ENCODE results near the gene PSMC3IP. TPM values are rescaled to one million over a fixed set of nuclear protein-coding genes. Genes with fewer than 3 reads are reported as not detected.
"Not testable (repeated sequence)": the region's sequence is repeated elsewhere in the genome, so short reads cannot be mapped to it uniquely, and the experiment has no call there.

PSMC3IP gene
- total RNA-seq, 1 donor from 2014 or later = 1.4 TPM

DNA sequence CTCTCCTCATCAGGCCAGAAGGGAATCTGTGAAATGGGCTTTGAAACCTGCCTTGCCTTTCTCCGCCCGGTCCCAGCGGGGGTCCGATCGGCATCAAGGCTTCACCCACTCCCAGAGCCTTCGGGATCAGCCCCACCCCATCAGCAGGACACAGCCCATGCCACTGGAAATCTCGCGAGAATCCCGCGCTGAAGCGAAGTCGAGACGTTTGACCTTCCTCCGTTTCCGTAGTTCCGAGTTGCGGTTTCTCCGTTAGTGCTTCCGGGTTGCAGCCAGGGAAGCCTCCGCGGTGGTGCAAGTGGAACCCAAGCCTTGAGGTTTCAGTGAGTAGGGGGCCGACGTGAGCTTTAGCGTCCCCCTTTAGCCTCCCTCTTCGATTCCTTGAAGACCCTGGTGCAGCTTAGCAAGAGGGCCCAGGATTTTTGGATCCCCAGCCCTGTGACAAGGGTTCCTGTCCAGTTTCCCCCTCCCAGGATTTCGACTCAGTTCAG is 15.6 kb downstream of the PSMC3IP start, which contains the start of gene COASY:
TSS of gene COASY (plus strand) at position 252 of the 491 bp plus-strand sequence. CDS start 475 bp downstream, outside the sequence.
- DNase-seq (ENCODE audit: low read depth in 2 of 2) = peak; percentile 98

DNA sequence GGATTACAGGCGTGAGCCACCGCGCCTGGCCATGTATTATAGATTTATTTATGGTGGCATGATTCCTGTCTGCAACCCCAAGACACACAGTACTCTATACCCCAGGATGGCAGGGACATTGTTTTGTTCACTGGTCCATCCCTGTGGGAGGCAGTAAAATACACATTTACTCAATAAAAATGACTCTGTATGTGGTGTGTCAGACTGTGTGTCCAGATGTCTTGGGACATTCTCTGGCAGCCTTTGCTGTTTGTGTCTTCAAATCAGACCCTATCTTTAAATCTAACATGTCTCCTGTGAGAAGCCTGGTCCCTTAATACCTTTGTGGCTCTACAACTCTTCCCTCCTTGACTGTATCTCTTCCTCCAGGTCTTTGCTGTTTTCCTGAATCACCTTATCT is 17.3 kb downstream of the PSMC3IP start:
- no peak for DNase-seq (ENCODE audit: low read depth in 2 of 2)

DNA sequence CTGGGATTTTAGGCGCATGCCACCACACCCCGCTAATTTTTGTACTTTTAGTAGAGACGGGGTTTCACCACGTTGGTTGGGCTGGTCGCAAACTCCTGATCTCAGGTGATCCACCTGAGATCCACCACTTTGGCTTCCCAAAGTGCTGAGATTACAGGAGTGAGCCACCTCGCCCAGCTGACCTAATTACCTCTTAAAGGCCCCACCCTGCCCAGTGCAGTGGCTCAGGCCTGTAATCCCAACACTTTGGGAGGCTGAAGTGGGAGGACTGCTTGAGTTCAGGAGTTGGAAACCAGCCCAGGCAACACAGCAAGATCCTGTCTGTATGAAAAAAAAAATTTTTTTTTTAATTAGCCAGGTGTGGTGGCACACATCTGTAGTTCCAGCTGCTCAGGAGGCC is 18.5 kb downstream of the PSMC3IP start:
- DNase-seq (ENCODE audit: low read depth in 2 of 2) = no peak

DNA sequence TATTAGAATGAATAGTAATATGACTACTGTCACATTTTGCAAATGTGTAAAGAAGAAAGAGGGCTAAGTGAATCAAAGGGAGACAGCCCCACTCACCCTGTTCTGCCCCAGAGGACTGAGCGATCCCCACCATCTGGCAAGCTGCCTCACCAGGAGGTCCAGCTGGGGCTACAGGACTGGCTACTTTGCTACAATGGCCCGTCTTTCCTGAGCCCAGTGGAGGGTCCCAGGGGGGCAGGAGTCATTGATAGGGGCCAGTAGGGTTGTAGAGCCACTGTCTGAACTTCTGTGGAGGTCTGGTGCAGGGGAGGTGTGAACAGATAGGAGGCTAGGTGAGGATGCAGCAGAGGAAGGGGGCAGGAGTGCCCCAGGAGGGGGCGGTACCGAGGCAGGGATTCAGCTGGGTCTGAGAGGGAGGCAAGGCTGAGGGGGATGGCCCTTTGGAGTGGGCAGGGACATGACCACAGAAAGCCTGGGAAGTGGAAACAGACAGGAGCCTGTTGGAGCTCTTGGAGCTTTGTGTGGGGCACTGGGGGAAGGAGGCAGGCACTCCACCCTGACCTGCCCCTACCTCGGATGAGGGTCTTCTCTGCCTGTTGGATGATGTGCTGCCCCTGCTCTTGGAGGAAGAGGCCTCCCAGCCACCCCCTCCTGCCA is 21.4 kb downstream of the PSMC3IP start:
- not testable (repeated sequence) for DNase-seq (ENCODE audit: low read depth in 2 of 2)

DNA sequence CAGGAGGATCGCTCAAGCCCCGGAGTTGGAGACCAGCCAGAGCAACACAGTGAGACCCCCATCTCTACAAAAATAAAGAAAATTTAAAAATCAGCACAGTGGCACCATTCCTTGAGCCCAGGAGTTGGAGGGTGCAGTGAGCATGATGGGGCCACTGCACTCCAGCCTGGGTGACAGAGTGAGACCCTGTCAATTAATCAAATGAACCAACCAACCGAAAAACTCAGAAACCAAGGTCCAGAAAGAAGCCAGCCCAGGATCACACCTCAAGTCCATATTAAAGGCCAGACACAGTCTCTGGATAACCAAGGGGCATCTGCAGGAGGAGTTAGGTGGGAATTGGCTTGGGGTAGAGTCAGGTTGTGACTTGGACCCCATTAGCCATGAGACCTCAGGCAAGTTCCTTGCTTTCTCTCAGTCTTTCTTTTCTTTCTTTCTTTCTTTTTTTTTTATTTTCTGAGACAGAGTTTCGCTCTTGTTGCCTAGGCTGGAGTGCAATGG is 22.4 kb downstream of the PSMC3IP start:
- no peak for DNase-seq (ENCODE audit: low read depth in 2 of 2)

DNA sequence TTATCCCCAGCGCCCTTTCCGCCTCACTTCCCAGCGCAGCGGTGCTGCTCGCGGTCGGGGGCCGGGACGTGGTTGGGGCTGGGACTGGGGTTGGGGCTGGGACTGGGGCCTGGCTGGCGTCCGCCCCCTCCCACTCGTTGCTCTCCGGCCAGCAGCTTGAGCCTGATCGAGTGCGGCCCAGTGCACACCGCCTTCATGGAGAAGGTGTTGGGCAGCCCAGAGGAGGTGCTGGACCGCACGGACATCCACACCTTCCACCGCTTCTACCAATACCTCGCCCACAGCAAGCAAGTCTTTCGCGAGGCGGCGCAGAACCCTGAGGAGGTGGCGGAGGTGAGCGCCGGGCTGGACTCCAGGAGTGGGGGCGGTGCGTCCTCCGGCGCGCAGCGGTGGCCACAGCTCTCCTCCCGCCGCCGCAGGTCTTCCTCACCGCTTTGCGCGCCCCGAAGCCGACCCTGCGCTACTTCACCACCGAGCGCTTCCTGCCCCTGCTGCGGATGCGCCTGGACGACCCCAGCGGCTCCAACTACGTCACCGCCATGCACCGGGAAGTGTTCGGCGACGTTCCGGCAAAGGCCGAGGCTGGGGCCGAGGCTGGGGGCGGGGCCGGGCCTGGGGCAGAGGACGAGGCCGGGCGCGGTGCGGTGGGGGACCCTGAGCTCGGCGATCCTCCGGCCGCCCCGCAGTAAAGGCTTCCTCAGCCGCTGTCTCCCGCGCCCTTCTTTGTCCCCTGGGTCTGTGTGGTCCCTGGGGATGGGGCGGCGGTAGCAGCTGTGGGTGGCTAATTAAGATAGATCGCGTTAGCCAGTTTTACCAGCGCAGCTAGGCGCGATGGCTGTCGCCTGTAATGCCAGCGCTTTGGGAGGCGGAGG is 23.0 kb downstream of the PSMC3IP start:
- peak; percentile 86 to 92 for DNase-seq (ENCODE audit: low read depth in 2 of 2)

DNA sequence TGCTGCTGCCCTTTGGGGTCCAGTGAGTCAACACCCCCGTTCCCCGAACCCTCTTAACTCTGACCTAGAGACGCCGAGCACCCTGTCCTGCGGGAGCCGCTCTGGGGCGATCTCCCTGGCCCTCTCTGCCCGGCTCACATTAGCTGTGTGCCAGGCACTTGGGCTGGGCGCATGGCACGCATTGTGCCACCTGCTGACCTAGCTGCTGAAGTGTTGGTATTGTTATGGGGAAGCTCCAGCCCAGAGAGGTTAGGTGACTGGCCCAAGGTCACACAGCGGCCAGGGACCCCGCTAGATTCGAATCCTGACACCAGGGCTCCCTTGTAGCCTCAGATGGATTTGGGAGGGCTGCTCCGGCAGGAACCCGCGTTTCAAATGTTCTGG is 23.7 kb downstream of the PSMC3IP start:
- peak; percentile 25 to 42 for DNase-seq (ENCODE audit: low read depth in 2 of 2)

DNA sequence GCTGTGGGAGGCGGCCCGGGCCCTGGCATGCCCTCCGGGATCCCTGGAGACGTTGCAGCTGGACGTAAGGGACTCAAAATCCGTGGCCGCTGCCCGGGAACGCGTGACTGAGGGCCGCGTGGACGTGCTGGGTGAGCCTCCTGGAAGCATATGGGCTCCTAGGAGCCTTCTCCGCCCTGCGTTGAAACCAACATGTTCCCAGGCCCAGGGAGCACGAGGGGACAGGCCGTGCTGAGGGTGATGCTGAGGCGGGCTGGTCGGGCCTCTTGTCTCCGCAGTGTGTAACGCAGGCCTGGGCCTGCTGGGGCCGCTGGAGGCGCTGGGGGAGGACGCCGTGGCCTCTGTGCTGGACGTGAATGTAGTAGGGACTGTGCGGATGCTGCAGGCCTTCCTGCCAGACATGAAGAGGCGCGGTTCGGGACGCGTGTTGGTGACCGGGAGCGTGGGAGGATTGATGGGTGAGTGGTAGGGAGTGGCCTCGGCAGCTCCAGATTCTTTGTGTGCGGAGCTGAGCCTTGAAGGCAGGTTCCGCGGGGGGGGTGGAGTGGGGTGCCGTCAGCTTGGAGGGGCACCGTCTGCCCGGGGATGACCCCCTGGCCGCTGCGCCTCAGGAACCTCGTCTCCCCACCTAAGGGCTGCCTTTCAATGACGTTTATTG is 24.2 kb downstream of the PSMC3IP start:
- peak in 1 of 2 donors; percentile 56 for DNase-seq (ENCODE audit: low read depth in 2 of 2)

DNA sequence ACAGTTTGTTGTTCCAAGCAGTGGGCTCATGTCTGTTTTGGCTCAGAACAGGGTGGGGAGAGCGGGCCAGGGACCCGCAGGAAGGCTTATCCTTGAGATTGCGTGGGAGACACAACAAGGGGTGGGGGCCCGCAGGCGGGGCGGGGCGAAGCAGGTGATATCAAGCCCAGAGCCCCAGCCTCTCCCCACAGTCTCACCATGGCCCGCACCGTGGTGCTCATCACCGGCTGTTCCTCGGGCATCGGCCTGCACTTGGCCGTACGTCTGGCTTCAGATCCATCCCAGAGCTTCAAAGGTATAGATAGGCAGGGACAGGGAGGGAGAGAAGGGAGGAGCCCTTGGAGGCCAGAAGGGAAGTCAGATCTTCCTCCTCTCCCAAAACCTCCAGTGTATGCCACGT is 24.8 kb downstream of the PSMC3IP start, which contains the start of gene HSD17B1:
TSS of gene HSD17B1 (plus strand) at position 188 of the 400 bp plus-strand sequence. CDS start at position 199, 11 bp downstream.
- DNase-seq (ENCODE audit: low read depth in 2 of 2) = not testable (repeated sequence)

DNA sequence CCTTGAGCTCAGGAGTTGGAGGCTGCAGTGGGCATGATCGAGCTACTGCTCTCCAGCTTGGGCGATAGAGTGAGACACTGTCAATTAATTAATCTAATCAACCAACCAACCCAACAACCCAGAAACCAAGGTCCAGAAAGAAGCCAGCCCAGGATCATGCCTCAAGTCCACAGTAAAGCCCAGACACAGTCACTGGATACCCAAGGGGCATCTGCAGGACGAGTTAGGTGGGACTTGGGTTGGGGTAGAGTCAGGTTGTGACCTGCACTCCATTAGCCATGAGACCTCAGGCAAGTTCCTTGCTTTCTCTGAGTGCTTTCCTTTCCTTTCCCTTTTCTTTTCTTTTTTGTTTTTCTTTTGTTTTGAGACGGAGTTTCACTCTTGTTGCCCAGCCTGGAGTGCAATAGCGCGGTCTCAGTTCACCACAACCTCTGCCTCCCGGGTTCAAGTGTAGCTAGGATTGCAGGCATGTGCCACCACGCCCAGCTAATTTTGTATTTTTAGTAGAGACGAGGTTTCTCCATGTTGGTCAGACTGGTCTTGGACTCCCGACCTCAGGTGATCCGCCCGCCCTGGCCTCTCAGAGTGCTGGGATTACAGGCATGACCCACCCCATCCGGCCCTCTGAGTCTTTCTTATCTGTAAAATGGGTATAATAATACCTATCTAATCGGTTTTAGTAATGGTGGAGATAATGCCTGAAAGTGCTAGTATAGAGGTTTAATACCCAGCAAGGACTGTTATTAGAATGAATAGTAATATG is 28.4 kb downstream of the PSMC3IP start:
- DNase-seq (ENCODE audit: low read depth in 2 of 2) = no peak

DNA sequence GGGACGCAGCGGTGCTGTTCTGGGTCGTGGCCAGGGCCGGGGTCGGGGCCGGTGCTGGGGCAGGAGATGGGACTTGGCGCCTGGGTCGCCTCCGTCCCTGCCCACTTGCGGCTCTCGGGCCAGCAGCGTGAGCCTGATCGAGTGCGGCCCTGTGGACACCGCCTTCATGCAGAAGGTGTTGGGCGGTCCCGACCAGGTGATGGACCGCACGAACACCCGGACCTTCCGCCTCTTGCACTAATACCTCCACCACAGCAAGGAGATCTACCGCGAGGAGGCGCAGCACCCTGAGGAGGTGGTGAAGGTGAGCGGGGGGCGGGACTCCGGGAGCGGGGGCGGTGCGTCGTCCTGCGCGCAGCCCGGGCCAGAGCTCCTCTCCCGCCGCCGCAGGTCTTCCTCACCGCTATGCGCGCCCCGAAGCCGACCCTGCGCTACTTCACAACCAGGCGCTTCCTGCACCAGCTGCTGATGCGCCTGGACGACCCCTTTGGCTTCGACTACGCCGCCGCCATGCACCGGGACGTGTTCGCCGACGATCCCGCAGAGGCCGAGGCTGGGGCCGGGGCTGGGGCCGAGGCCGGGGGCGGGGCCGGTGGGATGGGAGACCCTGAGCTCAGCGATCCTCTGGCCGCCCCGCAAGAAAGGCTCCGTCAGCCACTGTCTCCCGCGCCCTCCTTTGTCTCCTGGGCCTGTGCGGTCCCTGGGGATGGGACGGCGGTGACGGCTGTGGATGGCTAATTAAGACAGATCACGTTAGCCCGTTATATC is 29.3 kb downstream of the PSMC3IP start:
- peak; percentile 33 to 49 for DNase-seq (ENCODE audit: low read depth in 2 of 2)

DNA sequence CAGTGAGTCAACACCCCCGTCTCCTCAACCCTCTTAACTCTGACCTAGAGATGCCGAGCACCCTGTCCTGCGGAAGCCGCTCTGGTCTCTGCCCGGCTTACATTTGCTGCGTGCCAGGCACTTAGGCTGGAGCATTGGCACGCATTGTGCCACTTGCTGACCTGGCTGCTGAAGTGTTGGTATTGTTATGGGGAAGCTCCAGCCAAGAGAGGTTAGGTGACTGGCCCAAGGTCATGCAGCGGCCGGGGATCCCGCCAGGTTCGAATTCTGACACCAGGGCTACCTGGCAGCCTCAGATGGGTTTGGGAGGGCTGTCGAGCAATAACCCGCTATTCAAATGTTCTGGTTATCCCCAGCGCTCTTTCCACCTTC is 29.8 kb downstream of the PSMC3IP start:
- no peak for DNase-seq (ENCODE audit: low read depth in 2 of 2)

DNA sequence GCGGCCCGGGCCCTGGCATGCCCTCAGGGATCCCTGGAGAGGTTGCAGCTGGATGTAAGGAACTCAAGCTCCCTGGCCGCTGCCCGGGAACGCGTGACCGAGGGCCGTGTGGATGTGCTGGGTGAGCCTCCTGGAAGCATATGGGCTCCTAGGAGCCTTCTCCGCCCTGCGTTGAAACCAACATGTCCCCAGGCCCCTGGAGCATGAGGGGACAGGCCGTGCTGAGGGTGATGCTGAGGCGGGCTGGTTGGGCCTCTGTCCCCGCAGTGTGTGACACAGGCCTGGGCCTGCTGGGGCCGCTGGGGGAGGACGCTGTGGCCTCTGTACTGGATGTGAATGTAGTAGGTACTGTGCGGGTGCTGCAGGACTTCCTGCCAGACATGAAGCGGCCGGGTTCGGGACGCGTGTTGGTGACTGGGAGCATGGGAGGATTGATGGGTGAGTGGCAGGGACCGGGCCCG is 30.5 kb downstream of the PSMC3IP start:
- no peak for DNase-seq (ENCODE audit: low read depth in 2 of 2)

DNA sequence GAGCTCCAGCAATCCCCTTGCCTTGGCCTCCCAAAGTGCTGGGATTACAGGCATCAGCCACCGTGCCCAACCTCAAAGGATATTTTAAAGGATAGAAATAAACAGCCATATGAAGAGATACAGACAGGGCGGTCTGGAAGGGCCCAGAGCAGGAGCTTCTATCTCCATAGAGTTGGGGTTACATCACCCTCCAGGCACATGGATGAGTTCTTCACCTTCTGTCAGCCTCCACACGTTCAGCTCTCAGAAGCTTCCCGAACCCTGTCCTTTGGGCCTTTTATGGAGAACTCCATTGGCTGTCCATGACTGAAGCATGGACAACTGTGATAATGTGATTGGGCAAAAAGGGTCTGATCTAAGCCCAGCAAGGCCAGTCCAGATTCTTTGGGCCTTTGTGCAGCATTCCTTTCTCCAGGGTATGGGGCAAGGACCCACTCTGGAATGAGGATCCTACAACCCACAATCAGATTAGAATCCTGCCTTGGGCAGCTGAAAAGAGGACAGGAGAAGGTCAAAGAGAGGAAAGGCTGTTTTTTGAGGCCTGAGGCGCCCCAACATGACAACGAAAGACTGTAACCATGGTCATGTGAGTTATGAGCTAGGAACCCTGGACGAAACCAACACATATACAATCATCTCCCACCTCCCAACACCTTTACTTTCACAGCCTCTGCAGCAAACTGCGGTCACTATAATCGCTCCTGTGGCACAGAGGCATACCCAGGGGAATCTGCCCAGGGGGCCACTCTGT is 31.6 kb downstream of the PSMC3IP start:
- not testable (repeated sequence) for DNase-seq (ENCODE audit: low read depth in 2 of 2)

DNA sequence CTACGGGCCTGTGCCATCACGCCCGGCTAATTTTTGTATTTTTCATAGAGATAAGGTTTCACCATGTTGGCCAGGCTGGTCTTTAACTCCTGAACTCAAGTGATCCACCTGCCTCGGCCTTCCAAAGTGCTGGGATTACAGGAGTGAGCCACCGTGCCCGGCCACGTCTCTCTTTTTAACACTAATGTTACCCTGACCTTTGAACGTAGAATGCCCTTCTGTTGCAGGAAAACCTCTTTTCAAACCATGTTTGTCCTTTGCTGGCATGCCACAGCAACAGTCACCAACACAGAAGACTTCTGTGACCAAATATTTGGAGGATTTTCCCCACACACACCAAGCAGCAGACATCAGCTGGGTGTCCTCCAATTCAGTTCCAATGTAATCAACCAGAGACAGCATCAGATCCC is 32.6 kb downstream of the PSMC3IP start:
- no peak for DNase-seq (ENCODE audit: low read depth in 2 of 2)

DNA sequence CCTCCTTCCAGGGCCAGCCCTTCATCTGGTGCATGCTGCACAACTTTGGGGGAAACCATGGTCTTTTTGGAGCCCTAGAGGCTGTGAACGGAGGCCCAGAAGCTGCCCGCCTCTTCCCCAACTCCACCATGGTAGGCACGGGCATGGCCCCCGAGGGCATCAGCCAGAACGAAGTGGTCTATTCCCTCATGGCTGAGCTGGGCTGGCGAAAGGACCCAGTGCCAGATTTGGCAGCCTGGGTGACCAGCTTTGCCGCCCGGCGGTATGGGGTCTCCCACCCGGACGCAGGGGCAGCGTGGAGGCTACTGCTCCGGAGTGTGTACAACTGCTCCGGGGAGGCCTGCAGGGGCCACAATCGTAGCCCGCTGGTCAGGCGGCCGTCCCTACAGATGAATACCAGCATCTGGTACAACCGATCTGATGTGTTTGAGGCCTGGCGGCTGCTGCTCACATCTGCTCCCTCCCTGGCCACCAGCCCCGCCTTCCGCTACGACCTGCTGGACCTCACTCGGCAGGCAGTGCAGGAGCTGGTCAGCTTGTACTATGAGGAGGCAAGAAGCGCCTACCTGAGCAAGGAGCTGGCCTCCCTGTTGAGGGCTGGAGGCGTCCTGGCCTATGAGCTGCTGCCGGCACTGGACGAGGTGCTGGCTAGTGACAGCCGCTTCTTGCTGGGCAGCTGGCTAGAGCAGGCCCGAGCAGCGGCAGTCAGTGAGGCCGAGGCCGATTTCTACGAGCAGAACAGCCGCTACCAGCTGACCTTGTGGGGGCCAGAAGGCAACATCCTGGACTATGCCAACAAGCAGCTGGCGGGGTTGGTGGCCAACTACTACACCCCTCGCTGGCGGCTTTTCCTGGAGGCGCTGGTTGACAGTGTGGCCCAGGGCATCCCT is 34.1 kb downstream of the PSMC3IP start:
- no peak for DNase-seq (ENCODE audit: low read depth in 2 of 2)

DNA sequence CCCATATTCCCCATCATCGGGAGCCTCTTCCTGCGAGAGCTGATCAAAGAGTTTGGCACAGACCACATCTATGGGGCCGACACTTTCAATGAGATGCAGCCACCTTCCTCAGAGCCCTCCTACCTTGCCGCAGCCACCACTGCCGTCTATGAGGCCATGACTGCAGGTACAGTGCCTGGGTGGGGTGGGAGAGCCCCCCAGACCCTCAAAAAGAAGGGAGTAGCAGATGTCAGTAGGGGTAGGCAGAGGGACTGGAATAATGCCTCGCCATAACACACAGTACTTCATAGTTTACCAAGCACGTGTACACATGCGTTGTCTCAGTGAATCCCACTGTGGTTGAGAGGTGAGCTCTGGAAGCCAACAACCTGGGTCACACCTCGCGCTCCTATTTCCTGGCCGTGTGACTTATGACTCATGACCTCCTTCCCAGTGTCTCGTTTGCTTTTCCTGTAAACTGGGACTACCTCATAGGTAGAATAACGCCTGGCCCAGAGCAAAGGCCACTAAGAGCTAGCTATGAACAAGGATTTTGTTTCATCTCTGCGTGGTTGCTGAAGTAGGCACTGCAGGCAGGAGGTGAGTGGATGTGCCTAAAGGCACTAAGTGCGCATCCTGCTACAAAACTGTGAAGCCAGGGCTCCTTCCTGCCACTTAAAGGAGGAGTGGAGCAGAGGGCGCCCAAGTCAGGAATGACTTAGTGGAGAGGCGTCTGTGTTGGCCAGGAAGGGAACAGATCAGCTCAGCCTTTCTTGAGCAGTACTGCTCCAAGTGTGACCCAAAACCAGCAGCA is 36.3 kb downstream of the PSMC3IP start:
- DNase-seq (ENCODE audit: low read depth in 2 of 2) = peak; percentile 33 to 41
